PC-3 (cell line): ENCODE data around the gene BLMH. TPM values are rescaled to one million over a fixed set of nuclear protein-coding genes. Genes with fewer than 3 reads are reported as not detected.

ENCODE experiments used
- ATAC-seq: fragments of 200-7000 bp; cut with Tn5 transposase; 2 replicates; pipeline ENCODE4 v1.9.1; 2020; ENCODE audit warnings: mild to moderate bottlenecking, moderate library complexity
- BruUV-seq: library from RNA; stranded (reverse); fragments of 400-500 nt; replicated peaks from 2 replicates; lab custom pipeline; 2021; lab: Mats Ljungman, UMichigan
- CTCF ChIA-PET: fragments of 300-600 bp; sonication (Branson Sonifier 250); formaldehyde crosslinking; loops from one replicate; lab custom pipeline; 2022; ENCODE audit warnings: antibody characterized with exemption; lab: Charles Lee
- POLR2A ChIA-PET: fragments of 300-600 bp; sonication (Branson Sonifier 250); formaldehyde crosslinking; loops from one replicate; lab custom pipeline; 2022; ENCODE audit warnings: antibody characterized with exemption; ENCODE audit not compliant: unreplicated experiment; lab: Charles Lee
- DNase-seq: peaks from one replicate; pipeline ENCODE4 v3.0.0-alpha.2; 2015
- H2AFZ ChIP-seq: fragments of 300-600 bp; sonication (generic); 2 replicates; pipeline ENCODE4 v1.6.0; 2016; ENCODE audit warnings: antibody characterized with exemption, low read length
- H3F3A ChIP-seq: fragments of 300-600 bp; sonication (generic); one replicate; pipeline ENCODE4 v1.6.0; 2017; ENCODE audit warnings: antibody characterized with exemption, low read length, control low read depth, mild to moderate bottlenecking; ENCODE audit not compliant: unreplicated experiment
- H3K27ac ChIP-seq: fragments of 300-600 bp; sonication (generic); 2 replicates; pipeline ENCODE4 v1.5.1; 2016; ENCODE audit warnings: mild to moderate bottlenecking, low read length
- H3K27me3 ChIP-seq: fragments of 300-600 bp; sonication (generic); 2 replicates; pipeline ENCODE4 v1.6.1; 2016; ENCODE audit warnings: low read length, mixed read lengths
- H3K36me3 ChIP-seq: fragments of 300-600 bp; sonication (generic); 2 replicates; pipeline ENCODE4 v1.6.1; 2016; ENCODE audit warnings: low read depth, mixed run types, low read length, mixed read lengths
- H3K4me1 ChIP-seq: fragments of 300-600 bp; sonication (generic); 2 replicates; pipeline ENCODE4 v1.5.1; 2016; ENCODE audit warnings: low read length; ENCODE audit not compliant: insufficient read depth
- H3K4me2 ChIP-seq: fragments of 300-600 bp; sonication (generic); 2 replicates; pipeline ENCODE4 v1.6.0; 2016; ENCODE audit warnings: low read length
- H3K4me3 ChIP-seq: fragments of 300-600 bp; sonication (generic); 2 replicates; pipeline ENCODE4 v1.5.1; 2016; ENCODE audit warnings: mild to moderate bottlenecking, low read length, mixed read lengths
- H3K79me2 ChIP-seq: fragments of 300-600 bp; sonication (generic); 2 replicates; pipeline ENCODE4 v1.6.1; 2017; ENCODE audit warnings: low read length, mixed read lengths
- H3K9ac ChIP-seq: fragments of 300-600 bp; sonication (generic); 2 replicates; pipeline ENCODE4 v1.6.0; 2016; ENCODE audit warnings: mild to moderate bottlenecking, low read length
- H3K9me2 ChIP-seq: fragments of 300-600 bp; sonication (generic); replicated peaks from 2 replicates; pipeline ENCODE4 v1.6.1; 2016; ENCODE audit warnings: mixed run types, low read length, mixed read lengths
- H3K9me3 ChIP-seq: fragments of 300-600 bp; sonication (generic); 2 replicates; pipeline ENCODE4 v1.6.1; 2016; ENCODE audit warnings: low read length, mixed read lengths
- H4K20me1 ChIP-seq: fragments of 300-600 bp; sonication (generic); 2 replicates; pipeline ENCODE4 v1.6.1; 2016; ENCODE audit warnings: low read length, mixed read lengths
- EZH2 ChIP-seq: fragments of 300-600 bp; sonication (generic); IDR thresholded peaks from one replicate; pipeline ENCODE4 v1.6.1; 2017; ENCODE audit warnings: antibody characterized with exemption, mild to moderate bottlenecking, low read length; ENCODE audit not compliant: unreplicated experiment
- EZH2phosphoT487 ChIP-seq: fragments of 300-600 bp; sonication (generic); IDR thresholded peaks from 2 replicates; pipeline ENCODE4 v1.6.1; 2018; ENCODE audit warnings: mild to moderate bottlenecking, antibody characterized with exemption, low read length, borderline replicate concordance
- intact Hi-C: fragments of 100-400 bp; cut with micrococcal nuclease; formaldehyde crosslinking; loops from 2 replicates; pipeline ENCODE4 v1.9.0; 2023
- total RNA-seq: library from RNA; depleted of rRNA; stranded (reverse); fragments of >200 nt; gene quantifications from 2 replicates; pipeline ENCODE4 v1.2.3, GENCODE V29; 2014
- TF ChIP-seq, protein P1 (sequence below): fragments of 300-600 bp; sonication (generic); conservative IDR thresholded peaks from 2 replicates; pipeline ENCODE4 v1.5.1; 2017; ENCODE audit warnings: antibody characterized with exemption, low read depth, mild to moderate bottlenecking, low read length

BLMH gene
- total RNA-seq, 1 experiment from 2014 or later = 15.9 TPM

DNA sequence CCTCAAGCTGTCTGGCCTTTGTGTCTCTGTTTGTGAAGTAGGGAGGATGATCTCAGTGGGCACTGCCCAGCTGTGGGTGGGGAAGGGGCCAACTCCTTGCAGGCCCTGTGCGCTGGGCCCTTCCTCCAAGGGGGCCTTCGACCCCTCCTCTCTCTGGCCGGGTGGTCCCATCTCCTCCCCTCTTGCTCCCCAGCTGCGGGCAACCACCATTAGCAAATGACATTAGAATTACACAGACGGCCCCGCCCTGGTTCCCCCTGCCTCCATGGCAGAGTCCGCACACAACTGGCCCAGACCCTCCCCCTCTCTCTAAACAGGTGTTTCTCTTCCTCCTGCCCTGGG is 53.8 kb downstream of the BLMH start:
- H3K79me2 ChIP-seq = no peaks in the 10 kb centered on the region
- H3K9me3 ChIP-seq = no peaks in the 10 kb centered on the region
- POLR2A ChIA-PET = no interaction called here
- no peak overlapping the region for H3K4me3 ChIP-seq
- DNase-seq (no peak), ATAC-seq (no peak)
- H4K20me1 ChIP-seq = no peaks in the 10 kb centered on the region
- intact Hi-C loops = no loop called here
- no peaks in the 10 kb centered on the region for H3K36me3 ChIP-seq
- H3K27ac ChIP-seq = no peak overlapping the region
- H2AFZ ChIP-seq = no peak overlapping the region
- BruUV-seq = no TSS peak
- no peak overlapping the region for H3K9ac ChIP-seq
- peaks cover 34% of the 10 kb centered on the region for H3K27me3 ChIP-seq
- CTCF ChIA-PET = no interaction called here
- H3F3A ChIP-seq = no peaks in the 10 kb centered on the region
- H3K4me2 ChIP-seq = no peak overlapping the region
- no peak for TF ChIP-seq EZH2
- TF ChIP-seq, protein P1, sequence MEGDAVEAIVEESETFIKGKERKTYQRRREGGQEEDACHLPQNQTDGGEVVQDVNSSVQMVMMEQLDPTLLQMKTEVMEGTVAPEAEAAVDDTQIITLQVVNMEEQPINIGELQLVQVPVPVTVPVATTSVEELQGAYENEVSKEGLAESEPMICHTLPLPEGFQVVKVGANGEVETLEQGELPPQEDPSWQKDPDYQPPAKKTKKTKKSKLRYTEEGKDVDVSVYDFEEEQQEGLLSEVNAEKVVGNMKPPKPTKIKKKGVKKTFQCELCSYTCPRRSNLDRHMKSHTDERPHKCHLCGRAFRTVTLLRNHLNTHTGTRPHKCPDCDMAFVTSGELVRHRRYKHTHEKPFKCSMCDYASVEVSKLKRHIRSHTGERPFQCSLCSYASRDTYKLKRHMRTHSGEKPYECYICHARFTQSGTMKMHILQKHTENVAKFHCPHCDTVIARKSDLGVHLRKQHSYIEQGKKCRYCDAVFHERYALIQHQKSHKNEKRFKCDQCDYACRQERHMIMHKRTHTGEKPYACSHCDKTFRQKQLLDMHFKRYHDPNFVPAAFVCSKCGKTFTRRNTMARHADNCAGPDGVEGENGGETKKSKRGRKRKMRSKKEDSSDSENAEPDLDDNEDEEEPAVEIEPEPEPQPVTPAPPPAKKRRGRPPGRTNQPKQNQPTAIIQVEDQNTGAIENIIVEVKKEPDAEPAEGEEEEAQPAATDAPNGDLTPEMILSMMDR = no peak
- TF ChIP-seq EZH2phosphoT487 = no peak
- H3K4me1 ChIP-seq = no peaks in the 10 kb centered on the region
- no peaks in the 10 kb centered on the region for H3K9me2 ChIP-seq

DNA sequence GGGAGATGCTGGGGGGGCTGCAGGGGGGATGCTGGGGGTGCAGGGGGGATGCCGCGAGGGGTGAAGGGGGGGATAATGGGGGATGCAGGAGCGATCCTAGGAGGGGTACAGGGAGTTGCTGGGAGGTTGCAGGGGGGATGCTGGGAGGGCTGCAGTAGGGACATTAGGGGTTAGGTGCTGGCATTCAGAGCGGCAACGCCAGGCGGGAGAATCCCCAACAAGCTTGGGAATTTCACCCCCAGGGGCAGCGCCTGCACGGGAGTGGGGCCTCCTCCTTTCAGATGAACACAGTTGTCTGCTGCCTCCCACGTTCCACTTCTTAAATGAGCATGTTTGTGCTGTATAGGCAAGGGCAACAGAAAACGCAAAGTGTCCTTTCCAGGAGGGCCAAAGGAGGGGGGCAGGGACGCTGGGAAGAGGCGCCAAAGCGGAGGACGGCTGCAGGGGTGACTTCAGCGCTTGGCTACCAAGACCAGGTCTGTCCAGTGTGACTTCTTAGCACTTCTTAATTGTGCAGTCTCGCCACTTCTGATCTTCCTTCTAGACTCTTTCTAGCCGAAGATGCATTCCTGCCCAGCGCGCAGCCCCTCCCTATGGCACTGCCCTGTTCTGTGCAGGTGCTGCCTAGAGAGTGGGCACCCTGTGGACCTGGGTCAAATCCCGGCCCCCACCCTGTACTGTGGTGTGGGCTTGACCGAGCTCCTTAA is 54.3 kb downstream of the BLMH start:
- Histone ChIP-seq H2AFZ (no peak overlapping the region), H3K4me1 (no peaks in the 10 kb centered on the region), H3K79me2 (no peaks in the 10 kb centered on the region), H3K4me3 (no peak overlapping the region), H3K4me2 (no peak overlapping the region), H3K9me3 (no peaks in the 10 kb centered on the region), H3K36me3 (no peaks in the 10 kb centered on the region), H3K27ac (no peak overlapping the region), H3K9me2 (no peaks in the 10 kb centered on the region), H4K20me1 (no peaks in the 10 kb centered on the region), H3K9ac (no peak overlapping the region), H3K27me3 (peaks cover 40% of the 10 kb centered on the region), H3F3A (no peaks in the 10 kb centered on the region)
- intact Hi-C loops = loop anchor here (2.0 kb wide), 1 partner anchor 133 kb away; no protein-coding TSS in a partner anchor
- no peak for DNase-seq
- CTCF ChIA-PET = interaction anchor here (0.5 to 1.0 kb wide), 4 partner anchors 99 to 139 kb away, joined by 4 to 32 read pairs (median 4); no protein-coding TSS in a partner anchor
- POLR2A ChIA-PET = no interaction called here
- TF ChIP-seq, protein P1 = no peak
- TF ChIP-seq EZH2 (no peak), EZH2phosphoT487 (no peak)
- no peak for ATAC-seq
- BruUV-seq = no TSS peak

DNA sequence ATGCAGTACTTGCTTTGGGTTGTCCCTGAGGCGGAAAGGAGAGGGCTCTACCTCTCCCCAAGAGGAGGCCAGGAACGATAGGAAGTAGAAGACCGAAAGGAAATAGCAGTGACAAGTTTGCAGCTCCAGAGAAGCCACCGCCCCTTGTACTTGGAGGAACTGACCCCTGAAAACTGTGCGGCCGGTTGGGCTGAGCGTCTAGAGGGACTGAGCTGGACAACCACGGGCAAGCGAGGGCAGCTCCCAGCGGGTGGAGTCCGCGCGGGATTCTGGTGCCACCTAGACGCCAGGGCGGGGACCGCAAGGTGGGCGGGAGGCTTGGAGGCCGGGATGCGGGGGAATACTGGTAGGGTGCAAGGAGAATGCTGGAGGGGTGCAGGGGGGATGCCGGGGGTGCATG is 55.0 kb downstream of the BLMH start:
- ATAC-seq (peak; percentile 83), DNase-seq (peak; percentile 39)
- Histone ChIP-seq H3K9ac (no peak overlapping the region), H3K79me2 (no peaks in the 10 kb centered on the region), H3K4me3 (no peak overlapping the region), H3K27me3 (peaks cover 40% of the 10 kb centered on the region), H3K4me2 (peak overlapping the region; percentile 60), H3K27ac (no peak overlapping the region), H3K4me1 (no peaks in the 10 kb centered on the region), H3K9me3 (no peaks in the 10 kb centered on the region), H3K36me3 (no peaks in the 10 kb centered on the region), H4K20me1 (no peaks in the 10 kb centered on the region), H3K9me2 (no peaks in the 10 kb centered on the region), H3F3A (no peaks in the 10 kb centered on the region), H2AFZ (0 out of 2 replicates have a peak overlapping the region, but pooled peaks have one; percentile 45)
- TF ChIP-seq EZH2phosphoT487 (no peak), EZH2 (no peak)
- TF ChIP-seq, protein P1 = peak; percentile 38
- no TSS peak for BruUV-seq
- ChIA-PET POLR2A (no interaction called here), CTCF (interaction anchor here (0.5 to 1.0 kb wide), 6 partner anchors 90 to 138 kb away, joined by 4 to 32 read pairs (median 4); no protein-coding TSS in a partner anchor)
- intact Hi-C loops = loop anchor here (1.0 to 2.0 kb wide), 2 partner anchors 111 to 132 kb away; no protein-coding TSS in a partner anchor
